ENCODE data around the gene NPRL2. TPM values are rescaled to one million over a fixed set of nuclear protein-coding genes. Genes with fewer than 3 reads are reported as not detected.

The NPRL2 gene
- total and polyA plus RNA-seq, 8 donors = 4.5 to 75.0 (median 23.5) TPM

GRCh38 chr3:50369012-50369670 is 18.6 kb upstream of the NPRL2 start:
- Histone ChIP-seq H3K9me3 (no peaks in the 10 kb centered on the region), H3K27me3 (peaks cover 0 to 6% (median 0%) of the 10 kb centered on the region in 3 donors), H3K4me1 (peaks cover 9 to 36% (median 15%) of the 10 kb centered on the region in 4 donors), H3K36me3 (no peaks in the 10 kb centered on the region), H3K27ac (no peak overlapping the region), H3K4me3 (no peak overlapping the region)
- DNase-seq = no peak
- TF ChIP-seq POLR2A (IDR thresholded peaks at IDR 0.05) = no peak
- TF ChIP-seq CTCF (IDR thresholded peaks at IDR 0.05) = no peak
- TF ChIP-seq EP300 (IDR thresholded peaks at IDR 0.05) = no peak
- no peak for TF ChIP-seq POLR2AphosphoS5 (IDR thresholded peaks at IDR 0.05)
- WGBS, 5 donors = 57 to 73% (median 67%) methylated on average over 8 to 9 of the region's 9 CpGs
- intact Hi-C loops (cut with DNase I; ENCODE audit: low total_unique reads) = no loop called here

GRCh38 chr3:50365842-50366220 is 15.3 kb upstream of the NPRL2 start:
- no peaks in the 10 kb centered on the region for H3K36me3 ChIP-seq
- no peak for DNase-seq
- TF ChIP-seq CTCF (IDR thresholded peaks at IDR 0.05) = no peak
- no peak for TF ChIP-seq POLR2AphosphoS5 (IDR thresholded peaks at IDR 0.05)
- TF ChIP-seq EP300 (IDR thresholded peaks at IDR 0.05) = no peak
- no peak for TF ChIP-seq POLR2A (IDR thresholded peaks at IDR 0.05)
- H3K4me1 ChIP-seq = peaks cover 13 to 39% (median 16%) of the 10 kb centered on the region in 4 donors
- no peaks in the 10 kb centered on the region for H3K27me3 ChIP-seq
- 62 to 82% (median 67%) methylated on average over 5 of the region's 5 CpGs for WGBS, 5 donors
- H3K4me3 ChIP-seq = peak overlapping the region; percentile 51 to 76 (median 67)
- intact Hi-C loops (cut with DNase I; ENCODE audit: low total_unique reads) = no loop called here
- no peaks in the 10 kb centered on the region for H3K9me3 ChIP-seq
- H3K27ac ChIP-seq = peak overlapping the region in 4 of 5 donors; percentile 73 to 87 (median 81)

GRCh38 chr3:50365080-50365841 is 14.7 kb upstream of the NPRL2 start:
- Histone ChIP-seq H3K4me1 (peaks cover 13 to 39% (median 16%) of the 10 kb centered on the region in 4 donors), H3K27ac (peak overlapping the region; percentile 73 to 87 (median 77)), H3K4me3 (peak overlapping the region; percentile 51 to 76 (median 67)), H3K36me3 (no peaks in the 10 kb centered on the region), H3K9me3 (no peaks in the 10 kb centered on the region), H3K27me3 (no peaks in the 10 kb centered on the region)
- TF ChIP-seq POLR2AphosphoS5 (IDR thresholded peaks at IDR 0.05) (peak; percentile 44 to 90 (median 71)), CTCF (IDR thresholded peaks at IDR 0.05) (peak in 1 of 7 experiments; percentile 6), POLR2A (IDR thresholded peaks at IDR 0.05) (no peak)
- DNase-seq = peak; percentile 95 to 96
- WGBS, 5 donors = 3 to 5% (median 4%) methylated on average over 25 to 53 of the region's 53 CpGs
- intact Hi-C loops (cut with DNase I; ENCODE audit: low total_unique reads) = no loop called here

GRCh38 chr3:50364573-50365079 is 14.1 kb upstream of the NPRL2 start:
- peaks cover 13 to 42% (median 19%) of the 10 kb centered on the region in 4 donors for H3K4me1 ChIP-seq
- H3K27me3 ChIP-seq = no peaks in the 10 kb centered on the region
- H3K4me3 ChIP-seq = peak overlapping the region; percentile 51 to 76 (median 67)
- TF ChIP-seq EP300 (IDR thresholded peaks at IDR 0.05) (no peak), CTCF (IDR thresholded peaks at IDR 0.05) (no peak), POLR2AphosphoS5 (IDR thresholded peaks at IDR 0.05) (no peak), POLR2A (IDR thresholded peaks at IDR 0.05) (no peak)
- no peaks in the 10 kb centered on the region for H3K9me3 ChIP-seq
- peak; percentile 38 to 76 for DNase-seq
- intact Hi-C loops (cut with DNase I; ENCODE audit: low total_unique reads) = no loop called here
- peak overlapping the region; percentile 51 to 85 (median 77) for H3K27ac ChIP-seq
- 5 to 16% (median 9%) methylated on average over 16 to 48 of the region's 48 CpGs for WGBS, 5 donors
- H3K36me3 ChIP-seq = no peaks in the 10 kb centered on the region
